HFFc6 (cell line): ENCODE data around the gene HELZ. TPM values are rescaled to one million over a fixed set of nuclear protein-coding genes. Genes with fewer than 3 reads are reported as not detected.

ENCODE experiments used
- DNase-seq: peaks from one replicate; pipeline ENCODE4 v3.0.0-alpha.2; 2018
- H3K27ac Mint-ChIP-seq: 2 replicates; pipeline ENCODE4 v1.8.0; 2020; ENCODE audit warnings: mild to moderate bottlenecking, mixed read lengths
- H3K27me3 Mint-ChIP-seq: 2 replicates; pipeline ENCODE4 v1.8.0; 2021; ENCODE audit warnings: mild to moderate bottlenecking, moderate library complexity, mixed read lengths; ENCODE audit not compliant: insufficient read depth
- H3K36me3 Mint-ChIP-seq: 2 replicates; pipeline ENCODE4 v1.8.0; 2021; ENCODE audit warnings: low read depth, mixed read lengths
- H3K4me1 Mint-ChIP-seq: 2 replicates; pipeline ENCODE4 v1.8.0; 2020; ENCODE audit warnings: low read depth, mixed read lengths
- H3K4me3 Mint-ChIP-seq: 2 replicates; pipeline ENCODE4 v1.8.0; 2020; ENCODE audit warnings: mild to moderate bottlenecking, moderate library complexity, mixed read lengths
- H3K9me3 Mint-ChIP-seq: 2 replicates; pipeline ENCODE4 v1.8.0; 2020; ENCODE audit warnings: mild to moderate bottlenecking, mixed read lengths
- long read RNA-seq: library from polyadenylated mRNA; unstranded; transcript quantifications from one replicate; pipeline ENCODE4 v2.0.0, GENCODE V29; 2019
- total RNA-seq, 6 experiments: library from RNA; stranded (reverse); fragmentation: NEBNext Ultra II Directional; extraction: Animal tissue kit (Norgen Biotek cat#: 25700); gene quantifications; 2 replicates in 1 of 6; 3 replicates in 5 of 6; pipeline ENCODE4 v1.2.3, GENCODE V29; 2021
- TF ChIP-seq, protein P1 (sequence below): fragments of 200-600 bp; sonication (generic); IDR thresholded peaks from 2 replicates; pipeline ENCODE4 v1.5.0; 2021; ENCODE audit warnings: antibody characterized with exemption, mild to moderate bottlenecking

Gene HELZ, protein sequence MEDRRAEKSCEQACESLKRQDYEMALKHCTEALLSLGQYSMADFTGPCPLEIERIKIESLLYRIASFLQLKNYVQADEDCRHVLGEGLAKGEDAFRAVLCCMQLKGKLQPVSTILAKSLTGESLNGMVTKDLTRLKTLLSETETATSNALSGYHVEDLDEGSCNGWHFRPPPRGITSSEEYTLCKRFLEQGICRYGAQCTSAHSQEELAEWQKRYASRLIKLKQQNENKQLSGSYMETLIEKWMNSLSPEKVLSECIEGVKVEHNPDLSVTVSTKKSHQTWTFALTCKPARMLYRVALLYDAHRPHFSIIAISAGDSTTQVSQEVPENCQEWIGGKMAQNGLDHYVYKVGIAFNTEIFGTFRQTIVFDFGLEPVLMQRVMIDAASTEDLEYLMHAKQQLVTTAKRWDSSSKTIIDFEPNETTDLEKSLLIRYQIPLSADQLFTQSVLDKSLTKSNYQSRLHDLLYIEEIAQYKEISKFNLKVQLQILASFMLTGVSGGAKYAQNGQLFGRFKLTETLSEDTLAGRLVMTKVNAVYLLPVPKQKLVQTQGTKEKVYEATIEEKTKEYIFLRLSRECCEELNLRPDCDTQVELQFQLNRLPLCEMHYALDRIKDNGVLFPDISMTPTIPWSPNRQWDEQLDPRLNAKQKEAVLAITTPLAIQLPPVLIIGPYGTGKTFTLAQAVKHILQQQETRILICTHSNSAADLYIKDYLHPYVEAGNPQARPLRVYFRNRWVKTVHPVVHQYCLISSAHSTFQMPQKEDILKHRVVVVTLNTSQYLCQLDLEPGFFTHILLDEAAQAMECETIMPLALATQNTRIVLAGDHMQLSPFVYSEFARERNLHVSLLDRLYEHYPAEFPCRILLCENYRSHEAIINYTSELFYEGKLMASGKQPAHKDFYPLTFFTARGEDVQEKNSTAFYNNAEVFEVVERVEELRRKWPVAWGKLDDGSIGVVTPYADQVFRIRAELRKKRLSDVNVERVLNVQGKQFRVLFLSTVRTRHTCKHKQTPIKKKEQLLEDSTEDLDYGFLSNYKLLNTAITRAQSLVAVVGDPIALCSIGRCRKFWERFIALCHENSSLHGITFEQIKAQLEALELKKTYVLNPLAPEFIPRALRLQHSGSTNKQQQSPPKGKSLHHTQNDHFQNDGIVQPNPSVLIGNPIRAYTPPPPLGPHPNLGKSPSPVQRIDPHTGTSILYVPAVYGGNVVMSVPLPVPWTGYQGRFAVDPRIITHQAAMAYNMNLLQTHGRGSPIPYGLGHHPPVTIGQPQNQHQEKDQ (N-terminal part only)
- 10 to 100 TPM; 36.0 to 46.2 (median 38.4) TPM for total RNA-seq
- long read RNA-seq, partial matches to known transcripts = 8 of 19 reads
- long read RNA-seq, other reads (novel, unspliced or antisense) = 8 of 19 reads

DNA sequence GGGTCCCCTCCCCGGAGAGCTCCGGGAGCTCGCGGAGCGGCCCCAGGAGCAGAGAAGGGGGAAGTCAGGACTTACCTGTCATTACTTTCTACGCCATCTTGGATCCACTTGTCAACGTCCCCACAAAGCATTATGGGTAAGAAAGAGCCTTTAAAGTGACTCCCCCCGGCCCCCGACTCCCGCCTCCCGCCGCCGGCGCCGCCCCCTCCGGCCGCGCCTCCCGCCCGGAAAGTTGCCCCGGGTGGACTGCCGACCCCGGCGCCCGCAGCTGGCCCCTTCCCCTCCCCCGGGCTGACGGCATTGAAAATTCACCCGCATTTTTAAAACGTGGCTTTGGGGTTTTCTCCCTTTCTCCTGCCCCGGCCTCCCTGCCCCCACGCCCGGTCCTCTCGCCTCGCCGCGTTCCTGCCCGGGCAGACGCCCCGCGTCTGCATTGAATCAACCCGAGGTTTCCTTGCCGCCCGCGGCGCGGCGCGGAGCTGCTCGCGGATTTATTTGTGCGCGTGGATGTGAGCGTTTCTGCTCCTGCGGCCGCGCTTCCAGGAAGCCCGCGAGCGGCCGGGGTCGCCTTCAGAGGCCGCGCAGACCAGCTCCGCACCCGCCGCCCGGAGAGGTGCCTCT, at the start of gene HELZ:
HELZ (minus strand) TSS at position 124 of the 621 bp plus-strand sequence. CDS start 26,392 bp downstream, outside the sequence.
- Mint-ChIP-seq H3K27me3 (peaks cover 4% of the 10 kb centered on the region; the same call in 1 of the 2 replicates), H3K4me1 (peaks cover 44% of the 10 kb centered on the region), H3K36me3 (0 out of 2 replicates have a peak, but pooled peaks cover 15% of the 10 kb centered on the region), H3K4me3 (peak within 1 kb of the TSS; percentile 96), H3K27ac (peak within 1 kb of the TSS; percentile 75), H3K9me3 (no peaks in the 10 kb centered on the region)
- TF ChIP-seq, protein P1, sequence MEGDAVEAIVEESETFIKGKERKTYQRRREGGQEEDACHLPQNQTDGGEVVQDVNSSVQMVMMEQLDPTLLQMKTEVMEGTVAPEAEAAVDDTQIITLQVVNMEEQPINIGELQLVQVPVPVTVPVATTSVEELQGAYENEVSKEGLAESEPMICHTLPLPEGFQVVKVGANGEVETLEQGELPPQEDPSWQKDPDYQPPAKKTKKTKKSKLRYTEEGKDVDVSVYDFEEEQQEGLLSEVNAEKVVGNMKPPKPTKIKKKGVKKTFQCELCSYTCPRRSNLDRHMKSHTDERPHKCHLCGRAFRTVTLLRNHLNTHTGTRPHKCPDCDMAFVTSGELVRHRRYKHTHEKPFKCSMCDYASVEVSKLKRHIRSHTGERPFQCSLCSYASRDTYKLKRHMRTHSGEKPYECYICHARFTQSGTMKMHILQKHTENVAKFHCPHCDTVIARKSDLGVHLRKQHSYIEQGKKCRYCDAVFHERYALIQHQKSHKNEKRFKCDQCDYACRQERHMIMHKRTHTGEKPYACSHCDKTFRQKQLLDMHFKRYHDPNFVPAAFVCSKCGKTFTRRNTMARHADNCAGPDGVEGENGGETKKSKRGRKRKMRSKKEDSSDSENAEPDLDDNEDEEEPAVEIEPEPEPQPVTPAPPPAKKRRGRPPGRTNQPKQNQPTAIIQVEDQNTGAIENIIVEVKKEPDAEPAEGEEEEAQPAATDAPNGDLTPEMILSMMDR = no peak
- DNase-seq = peak; percentile 78

DNA sequence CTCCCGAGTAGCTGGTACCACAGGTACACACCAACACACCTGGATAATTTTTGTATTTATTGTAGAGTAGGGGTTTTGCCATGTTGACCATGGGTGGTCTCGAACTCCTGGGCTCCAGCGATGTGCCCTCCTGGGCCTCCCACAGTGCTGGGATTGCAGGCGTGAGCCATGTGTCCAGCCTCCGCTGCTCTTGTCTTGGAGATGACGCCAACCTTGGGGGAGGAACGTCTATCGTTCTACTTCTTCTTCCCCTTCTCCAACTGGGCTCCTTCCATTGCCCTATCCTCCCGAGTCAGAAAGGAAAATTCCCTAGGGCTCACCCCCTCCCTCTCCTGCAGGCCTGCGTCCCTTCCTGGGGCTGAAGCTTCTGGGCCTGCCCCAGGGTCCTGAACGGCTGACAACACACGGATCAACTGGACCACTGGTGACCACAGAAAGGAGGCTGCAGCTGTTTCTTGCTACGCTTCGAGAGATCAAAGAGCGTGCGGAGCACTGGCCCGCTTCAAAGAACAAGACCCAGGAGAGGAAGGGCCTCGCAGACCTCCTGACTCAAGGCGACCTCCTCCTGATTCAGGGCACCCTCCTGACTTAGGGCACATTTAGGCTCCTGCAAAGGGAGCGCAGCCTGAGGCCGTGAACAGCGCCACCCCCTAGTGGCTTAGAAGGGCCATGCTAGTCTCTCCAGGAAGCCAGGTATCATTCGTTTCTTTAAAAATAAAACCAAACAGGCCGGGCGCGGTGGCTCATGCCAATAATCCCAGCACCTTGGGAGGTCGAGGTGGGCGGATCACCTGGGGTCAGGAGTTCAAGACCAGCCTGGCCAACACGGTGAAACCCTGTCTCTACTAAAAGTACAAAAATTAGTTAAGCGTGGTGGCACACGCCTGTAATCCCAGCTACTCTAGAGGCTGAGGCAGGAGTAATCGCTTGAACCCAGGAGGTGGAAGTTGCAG, 48.5 kb upstream of the HELZ start:
- Mint-ChIP-seq H3K27ac (no peak overlapping the region), H3K36me3 (no peaks in the 10 kb centered on the region), H3K4me1 (0 out of 2 replicates have a peak, but pooled peaks cover 7% of the 10 kb centered on the region), H3K27me3 (peaks cover 5% of the 10 kb centered on the region), H3K9me3 (no peaks in the 10 kb centered on the region), H3K4me3 (no peak overlapping the region)
- TF ChIP-seq, protein P1 = peak; percentile 71
- DNase-seq = no peak

DNA sequence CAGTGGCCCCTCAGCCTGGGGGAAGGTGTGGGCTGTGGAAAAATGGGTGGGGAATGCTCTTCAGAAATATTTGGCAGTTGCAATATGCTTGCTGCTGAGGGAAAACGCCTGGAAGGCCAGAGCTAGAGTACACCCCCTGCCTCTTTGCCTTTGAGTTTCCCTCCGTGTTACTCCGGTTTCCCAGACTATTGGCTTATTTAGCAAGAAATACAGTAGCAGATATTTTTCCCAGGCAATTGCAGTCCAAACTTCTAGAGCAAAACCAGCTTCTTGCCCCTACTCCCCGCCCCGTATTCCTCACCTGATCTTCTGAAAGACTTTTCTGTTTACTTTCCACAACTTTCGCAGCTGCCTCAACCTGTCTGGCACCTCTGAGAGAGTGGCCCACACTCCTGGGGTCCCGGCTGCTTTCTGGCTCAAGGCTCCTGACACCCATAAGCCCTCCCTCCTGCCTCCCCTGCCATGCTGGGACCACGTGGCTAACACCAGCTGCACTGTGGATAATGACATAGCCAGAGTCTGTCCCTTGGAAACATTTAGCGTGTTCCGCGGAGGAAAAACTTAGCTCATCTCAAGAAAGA, 45.8 kb upstream of the HELZ start:
- H3K27ac Mint-ChIP-seq = no peak overlapping the region
- H3K36me3 Mint-ChIP-seq = no peaks in the 10 kb centered on the region
- no peaks in the 10 kb centered on the region for H3K9me3 Mint-ChIP-seq
- TF ChIP-seq, protein P1 = no peak
- H3K27me3 Mint-ChIP-seq = peaks cover 8% of the 10 kb centered on the region
- 0 out of 2 replicates have a peak, but pooled peaks cover 7% of the 10 kb centered on the region for H3K4me1 Mint-ChIP-seq
- H3K4me3 Mint-ChIP-seq = no peak overlapping the region
- no peak for DNase-seq

DNA sequence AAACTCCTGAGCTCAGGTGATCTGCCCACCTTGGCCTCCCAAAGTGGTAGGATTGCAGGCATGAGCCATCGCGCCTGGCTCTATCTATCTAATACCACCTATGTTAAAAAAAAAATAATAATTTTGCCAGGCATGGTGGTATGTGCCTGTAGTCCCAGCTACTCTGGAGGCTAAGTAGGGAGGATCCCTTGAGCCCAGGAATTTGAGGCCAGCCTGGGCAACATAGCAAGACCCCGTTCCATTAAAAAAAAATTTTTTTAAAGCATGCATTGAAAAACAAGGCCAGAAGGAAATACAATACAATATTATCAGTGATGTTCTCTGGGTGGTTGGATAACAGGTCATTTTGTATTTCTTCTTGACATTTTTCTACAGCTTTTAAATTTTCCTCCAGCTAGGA, 45.2 kb upstream of the HELZ start:
- Mint-ChIP-seq H3K27ac (no peak overlapping the region), H3K4me1 (0 out of 2 replicates have a peak, but pooled peaks cover 7% of the 10 kb centered on the region), H3K36me3 (no peaks in the 10 kb centered on the region)

More for the DNA sequence above, 45.2 kb upstream of the HELZ start:
- Mint-ChIP-seq H3K4me3 (no peak overlapping the region), H3K27me3 (peaks cover 8% of the 10 kb centered on the region), H3K9me3 (no peaks in the 10 kb centered on the region)
- TF ChIP-seq, protein P1 = no peak
- DNase-seq = no peak
